Endothelial cell of umbilical vein (primary cell): Measurements from ENCODE around the gene OR4D1.

ENCODE experiments used
- CTCF ChIP-seq, 2 donors: IDR thresholded peaks; 1 replicate in 1 of 2; 2 replicates in 1 of 2; pipeline ENCODE4 v1.5.1; 2011; ENCODE audit warnings: low read length in 2 of 2, mild to moderate bottlenecking in 2 of 2, moderate library complexity in 2 of 2, control low read depth in 1 of 2, inconsistent platforms in 1 of 2, low read depth in 1 of 2; ENCODE audit not compliant: insufficient read depth in 1 of 2; ENCODE audit errors: extremely low read depth in 1 of 2
- EZH2 ChIP-seq: IDR thresholded peaks from 2 replicates; pipeline ENCODE4 v1.6.1; 2012; ENCODE audit warnings: borderline replicate concordance, low read depth, mild to moderate bottlenecking, moderate library complexity, low read length, inconsistent platforms; ENCODE audit not compliant: severe bottlenecking
- POLR2A ChIP-seq: IDR thresholded peaks from 2 replicates; pipeline ENCODE4 v1.6.1; 2012; ENCODE audit warnings: low read depth, mild to moderate bottlenecking, control low read depth, low read length
- POLR2AphosphoS5 ChIP-seq: IDR thresholded peaks from 2 replicates; pipeline ENCODE4 v1.6.1; 2012; ENCODE audit warnings: low read depth, mild to moderate bottlenecking, control low read depth, low read length, moderate library complexity; ENCODE audit not compliant: insufficient read depth

DNA sequence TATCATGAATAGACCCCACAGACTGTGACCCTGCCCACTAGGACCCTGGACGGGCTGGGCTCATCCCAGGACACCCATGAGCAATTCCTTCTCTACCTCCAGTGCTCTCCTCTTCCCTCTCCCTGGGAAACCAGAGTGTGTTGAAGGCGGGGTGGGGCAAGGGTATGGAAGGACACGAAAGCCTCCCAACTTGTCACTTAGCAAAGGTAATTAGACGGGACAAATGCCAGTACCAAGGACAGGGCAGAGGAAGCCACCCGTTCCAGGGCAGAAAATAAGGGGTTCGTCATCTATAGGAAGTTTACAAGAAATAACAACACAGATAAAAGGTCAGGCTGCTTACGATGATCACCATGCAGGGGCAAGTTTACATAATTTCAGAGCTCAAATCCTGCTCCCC is 39.5 kb downstream of the OR4D1 start:
- no peak for TF ChIP-seq POLR2A
- no peak for TF ChIP-seq CTCF (IDR thresholded peaks at IDR 0.05; ENCODE audit: extremely low read depth in 1 of 2, insufficient read depth in 1 of 2, low read depth in 1 of 2, low read length in 2 of 2)
- TF ChIP-seq POLR2AphosphoS5: no peak
- no peak for TF ChIP-seq EZH2
